HEK293 (cell line): ENCODE results near the gene OGFOD1.
"Not testable (repeated sequence)": the region's sequence is repeated elsewhere in the genome, so short reads cannot be mapped to it uniquely, and the experiment has no call there.

Experiments
- CTCF ChIA-PET: fragments of 350-600 bp; formaldehyde crosslinking; extraction: SDS; loops from one replicate; lab custom pipeline; 2021; ENCODE audit warnings: antibody characterized with exemption; lab: Yijun Ruan, JAX
- POLR2A ChIA-PET: fragments of 300-600 bp; formaldehyde crosslinking; extraction: SDS; loops from one replicate; lab custom pipeline; 2020; ENCODE audit warnings: antibody characterized with exemption, inconsistent platforms; lab: Yijun Ruan, JAX
- H3K27ac ChIP-seq: fragments of 200-500 bp; sonication (Bioruptor generic); 2 replicates; pipeline ENCODE4 v1.5.1; 2014; ENCODE audit warnings: low read depth, low read length, control low read depth, inconsistent platforms; ENCODE audit errors: extremely low read depth
- H3K36me3 ChIP-seq, 2 experiments: fragments of 200-500 bp in 1 of 2; sonication (Bioruptor generic) in 1 of 2; 1 replicate in 1 of 2; 2 replicates in 1 of 2; pipeline ENCODE4 v1.5.1; 2014 to 2017; ENCODE audit warnings: inconsistent platforms in 2 of 2, low read length in 2 of 2; ENCODE audit not compliant: control insufficient read depth in 2 of 2, insufficient read depth in 1 of 2
- H3K4me1 ChIP-seq: fragments of 200-500 bp; sonication (Bioruptor generic); 2 replicates; pipeline ENCODE4 v1.5.1; 2014; ENCODE audit warnings: mild to moderate bottlenecking, low read length, inconsistent platforms; ENCODE audit not compliant: control insufficient read depth, insufficient read depth
- H3K4me3 ChIP-seq: 2 replicates; pipeline ENCODE4 v1.5.1; 2011; ENCODE audit warnings: low read depth, mild to moderate bottlenecking, control low read depth, low read length, moderate library complexity
- H3K9me3 ChIP-seq: fragments of 200-500 bp; sonication (Bioruptor generic); 2 replicates; pipeline ENCODE4 v1.5.1; 2014; ENCODE audit warnings: low read depth, low read length, inconsistent platforms; ENCODE audit not compliant: control insufficient read depth, insufficient read depth
- EGR2 ChIP-seq: fragments of 450-650 bp; formaldehyde crosslinking; IDR thresholded peaks from 2 replicates; pipeline ENCODE4 v1.5.1; 2016; ENCODE audit warnings: low read depth, missing biosample characterization, missing genetic modification characterization
- KLF10 ChIP-seq: fragments of 450-650 bp; IDR thresholded peaks from 2 replicates; pipeline ENCODE4 v1.5.1; 2018; ENCODE audit warnings: missing biosample characterization, mild to moderate bottlenecking, missing genetic modification characterization
- PRDM4 ChIP-seq: fragments of 450-650 bp; formaldehyde crosslinking; IDR thresholded peaks from 2 replicates; pipeline ENCODE4 v1.5.1; 2017; ENCODE audit warnings: missing biosample characterization, missing genetic modification characterization
- RBAK ChIP-seq: fragments of 450-650 bp; formaldehyde crosslinking; IDR thresholded peaks from 2 replicates; pipeline ENCODE4 v1.5.1; 2016; ENCODE audit warnings: missing biosample characterization, missing genetic modification characterization
- SP3 ChIP-seq: fragments of 450-650 bp; formaldehyde crosslinking; IDR thresholded peaks from 2 replicates; pipeline ENCODE4 v1.5.1; 2016; ENCODE audit warnings: missing biosample characterization, missing genetic modification characterization
- WT1 ChIP-seq: fragments of 450-650 bp; formaldehyde crosslinking; IDR thresholded peaks from 2 replicates; pipeline ENCODE4 v1.5.1; 2016; ENCODE audit warnings: missing biosample characterization, missing genetic modification characterization
- ZBTB21 ChIP-seq: fragments of 450-650 bp; formaldehyde crosslinking; IDR thresholded peaks from 2 replicates; pipeline ENCODE4 v1.5.1; 2017; ENCODE audit warnings: missing biosample characterization, missing genetic modification characterization
- ZNF121 ChIP-seq: fragments of 450-650 bp; formaldehyde crosslinking; IDR thresholded peaks from 2 replicates; pipeline ENCODE4 v1.5.1; 2016; ENCODE audit warnings: missing biosample characterization, missing genetic modification characterization
- ZNF350 ChIP-seq: fragments of 450-650 bp; formaldehyde crosslinking; IDR thresholded peaks from 2 replicates; pipeline ENCODE4 v1.5.0; 2017; ENCODE audit warnings: missing biosample characterization, mild to moderate bottlenecking, missing genetic modification characterization
- ZNF391 ChIP-seq: fragments of 450-650 bp; formaldehyde crosslinking; IDR thresholded peaks from 2 replicates; pipeline ENCODE4 v1.5.1; 2016; ENCODE audit warnings: low read depth, missing biosample characterization, missing genetic modification characterization, borderline replicate concordance
- ZNF394 ChIP-seq: fragments of 450-650 bp; formaldehyde crosslinking; IDR thresholded peaks from 2 replicates; pipeline ENCODE4 v1.5.1; 2016; ENCODE audit warnings: missing biosample characterization, missing genetic modification characterization, mild to moderate bottlenecking, moderate library complexity, borderline replicate concordance
- ZNF416 ChIP-seq: fragments of 450-650 bp; formaldehyde crosslinking; IDR thresholded peaks from 2 replicates; pipeline ENCODE4 v1.5.1; 2016; ENCODE audit warnings: missing biosample characterization, missing genetic modification characterization
- ZNF423 ChIP-seq: fragments of 450-650 bp; formaldehyde crosslinking; IDR thresholded peaks from 2 replicates; pipeline ENCODE4 v1.5.1; 2016; ENCODE audit warnings: missing biosample characterization, missing genetic modification characterization
- ZNF548 ChIP-seq: fragments of 450-650 bp; formaldehyde crosslinking; IDR thresholded peaks from 2 replicates; pipeline ENCODE4 v1.5.1; 2016; ENCODE audit warnings: missing biosample characterization, missing genetic modification characterization
- ZNF585B ChIP-seq: fragments of 450-650 bp; formaldehyde crosslinking; IDR thresholded peaks from 2 replicates; pipeline ENCODE4 v1.5.1; 2016; ENCODE audit warnings: missing biosample characterization, missing genetic modification characterization
- ZNF658 ChIP-seq: fragments of 450-650 bp; formaldehyde crosslinking; IDR thresholded peaks from 2 replicates; pipeline ENCODE4; 2016; ENCODE audit warnings: missing biosample characterization, missing genetic modification characterization
- ZNF670 ChIP-seq: fragments of 450-650 bp; formaldehyde crosslinking; IDR thresholded peaks from 2 replicates; pipeline ENCODE4 v1.5.1; 2016; ENCODE audit warnings: missing biosample characterization, missing genetic modification characterization, low read depth
- ZNF747 ChIP-seq: fragments of 450-650 bp; formaldehyde crosslinking; IDR thresholded peaks from 2 replicates; pipeline ENCODE4 v1.5.1; 2016; ENCODE audit warnings: missing biosample characterization, missing genetic modification characterization
- ZNF785 ChIP-seq: fragments of 450-650 bp; formaldehyde crosslinking; IDR thresholded peaks from 2 replicates; pipeline ENCODE4 v1.5.1; 2016; ENCODE audit warnings: missing biosample characterization, missing genetic modification characterization
- ZNF792 ChIP-seq: fragments of 450-650 bp; formaldehyde crosslinking; IDR thresholded peaks from 2 replicates; pipeline ENCODE4 v1.5.1; 2016; ENCODE audit warnings: missing biosample characterization, missing genetic modification characterization
- ZXDB ChIP-seq: fragments of 450-650 bp; formaldehyde crosslinking; IDR thresholded peaks from 2 replicates; pipeline ENCODE4 v1.5.1; 2016; ENCODE audit warnings: missing biosample characterization, missing genetic modification characterization
- TF ChIP-seq, protein P1 (sequence below): fragments of 450-650 bp; formaldehyde crosslinking; IDR thresholded peaks from 2 replicates; pipeline ENCODE4 v1.5.1; 2016; ENCODE audit warnings: missing biosample characterization, missing genetic modification characterization, low read depth
- TF ChIP-seq, protein P2 (sequence below): fragments of 450-650 bp; formaldehyde crosslinking; IDR thresholded peaks from 2 replicates; pipeline ENCODE4 v1.5.0; 2017; ENCODE audit warnings: missing biosample characterization, missing genetic modification characterization, borderline replicate concordance

Gene OGFOD1

DNA sequence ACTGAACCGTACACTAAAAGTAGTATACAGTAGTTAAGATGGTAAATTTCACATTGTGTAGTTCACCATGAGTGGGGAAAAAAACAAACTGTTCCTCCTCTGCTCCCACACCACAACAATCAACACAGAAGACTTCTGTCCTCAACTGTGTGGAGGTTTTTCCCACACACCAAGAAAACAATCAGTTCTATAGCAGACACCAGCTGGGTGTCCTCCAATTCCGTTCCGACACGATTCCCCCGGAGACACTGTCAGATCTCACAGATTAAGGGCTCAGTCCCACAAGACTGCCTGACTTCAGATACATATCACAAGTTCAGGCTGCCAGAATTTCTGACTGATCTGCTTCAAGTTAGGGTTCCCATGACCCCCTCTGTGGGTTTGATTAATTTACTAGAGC is 36.7 kb downstream of the OGFOD1 start:
- no peak for TF ChIP-seq EGR2 (tag by site-specific recombination)
- no peak for TF ChIP-seq ZNF585B (tag by site-specific recombination)
- TF ChIP-seq SP3: no peak
- Histone ChIP-seq H3K27ac (no peak overlapping the region), H3K4me3 (no peak overlapping the region), H3K9me3 (no peaks in the 10 kb centered on the region), H3K4me1 (no peaks in the 10 kb centered on the region), H3K36me3 (peaks cover 9 to 20% of the 10 kb centered on the region in 2 experiments)
- POLR2A ChIA-PET: no interaction called here
- CTCF ChIA-PET: interaction anchor here (0.6 kb wide), 1 partner anchor 380 kb away, joined by 3 read pairs; no protein-coding TSS in a partner anchor

DNA sequence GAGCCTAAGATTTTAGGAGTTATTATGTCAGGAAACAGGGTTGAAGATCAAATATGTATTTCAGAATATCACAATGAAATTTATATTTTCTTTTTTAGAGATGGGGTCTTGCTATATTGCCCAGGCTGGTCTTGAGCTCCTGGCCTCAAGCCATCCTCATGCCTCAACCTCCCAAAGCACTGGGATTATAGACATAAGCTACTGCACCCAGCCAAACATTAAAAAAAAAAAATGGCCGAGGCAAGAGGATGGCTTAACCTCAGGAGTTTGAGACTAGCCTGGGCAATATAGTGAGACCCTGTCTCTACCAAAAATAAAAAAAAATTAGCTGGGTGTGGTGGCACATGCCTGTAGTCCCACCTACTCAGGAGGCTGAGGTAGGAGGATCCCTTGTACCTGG is 37.5 kb downstream of the OGFOD1 start:
- CTCF ChIA-PET, H3K4me1 ChIP-seq, H3K4me3 ChIP-seq, H3K9me3 ChIP-seq, POLR2A ChIA-PET, H3K27ac ChIP-seq: not testable (repeated sequence)
- TF ChIP-seq ZNF121 (tag by site-specific recombination): peak; percentile 97
- peaks cover 9 to 15% of the 10 kb centered on the region in 2 experiments for H3K36me3 ChIP-seq

GRCh38 chr16:56491657-56492261 is 40.4 kb downstream of the OGFOD1 start:
- no peak overlapping the region for H3K27ac ChIP-seq
- H3K4me1 ChIP-seq: no peaks in the 10 kb centered on the region
- H3K36me3 ChIP-seq: peaks cover 0 to 18% of the 10 kb centered on the region in 2 experiments
- no peak overlapping the region for H3K4me3 ChIP-seq
- ChIA-PET CTCF (no interaction called here), POLR2A (no interaction called here)
- no peaks in the 10 kb centered on the region for H3K9me3 ChIP-seq
- TF ChIP-seq ZBTB21 (tag by site-specific recombination) (no peak), ZNF585B (tag by site-specific recombination) (no peak), ZNF394 (tag by site-specific recombination) (no peak), ZNF785 (tag by site-specific recombination) (no peak), KLF10 (no peak), WT1 (tag by site-specific recombination) (no peak), ZNF391 (tag by site-specific recombination) (no peak), ZNF747 (tag by site-specific recombination) (no peak), ZNF548 (tag by site-specific recombination) (no peak), RBAK (tag by site-specific recombination) (no peak), ZNF423 (tag by site-specific recombination) (no peak), ZNF658 (no peak), ZXDB (tag by site-specific recombination) (no peak), PRDM4 (tag by site-specific recombination) (no peak), ZNF350 (tag by site-specific recombination) (no peak), ZNF792 (tag by site-specific recombination) (no peak), ZNF670 (tag by site-specific recombination) (no peak), ZNF416 (tag by site-specific recombination) (no peak)
- TF ChIP-seq, protein P1, sequence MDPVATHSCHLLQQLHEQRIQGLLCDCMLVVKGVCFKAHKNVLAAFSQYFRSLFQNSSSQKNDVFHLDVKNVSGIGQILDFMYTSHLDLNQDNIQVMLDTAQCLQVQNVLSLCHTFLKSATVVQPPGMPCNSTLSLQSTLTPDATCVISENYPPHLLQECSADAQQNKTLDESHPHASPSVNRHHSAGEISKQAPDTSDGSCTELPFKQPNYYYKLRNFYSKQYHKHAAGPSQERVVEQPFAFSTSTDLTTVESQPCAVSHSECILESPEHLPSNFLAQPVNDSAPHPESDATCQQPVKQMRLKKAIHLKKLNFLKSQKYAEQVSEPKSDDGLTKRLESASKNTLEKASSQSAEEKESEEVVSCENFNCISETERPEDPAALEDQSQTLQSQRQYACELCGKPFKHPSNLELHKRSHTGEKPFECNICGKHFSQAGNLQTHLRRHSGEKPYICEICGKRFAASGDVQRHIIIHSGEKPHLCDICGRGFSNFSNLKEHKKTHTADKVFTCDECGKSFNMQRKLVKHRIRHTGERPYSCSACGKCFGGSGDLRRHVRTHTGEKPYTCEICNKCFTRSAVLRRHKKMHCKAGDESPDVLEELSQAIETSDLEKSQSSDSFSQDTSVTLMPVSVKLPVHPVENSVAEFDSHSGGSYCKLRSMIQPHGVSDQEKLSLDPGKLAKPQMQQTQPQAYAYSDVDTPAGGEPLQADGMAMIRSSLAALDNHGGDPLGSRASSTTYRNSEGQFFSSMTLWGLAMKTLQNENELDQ: no peak
- TF ChIP-seq, protein P2, sequence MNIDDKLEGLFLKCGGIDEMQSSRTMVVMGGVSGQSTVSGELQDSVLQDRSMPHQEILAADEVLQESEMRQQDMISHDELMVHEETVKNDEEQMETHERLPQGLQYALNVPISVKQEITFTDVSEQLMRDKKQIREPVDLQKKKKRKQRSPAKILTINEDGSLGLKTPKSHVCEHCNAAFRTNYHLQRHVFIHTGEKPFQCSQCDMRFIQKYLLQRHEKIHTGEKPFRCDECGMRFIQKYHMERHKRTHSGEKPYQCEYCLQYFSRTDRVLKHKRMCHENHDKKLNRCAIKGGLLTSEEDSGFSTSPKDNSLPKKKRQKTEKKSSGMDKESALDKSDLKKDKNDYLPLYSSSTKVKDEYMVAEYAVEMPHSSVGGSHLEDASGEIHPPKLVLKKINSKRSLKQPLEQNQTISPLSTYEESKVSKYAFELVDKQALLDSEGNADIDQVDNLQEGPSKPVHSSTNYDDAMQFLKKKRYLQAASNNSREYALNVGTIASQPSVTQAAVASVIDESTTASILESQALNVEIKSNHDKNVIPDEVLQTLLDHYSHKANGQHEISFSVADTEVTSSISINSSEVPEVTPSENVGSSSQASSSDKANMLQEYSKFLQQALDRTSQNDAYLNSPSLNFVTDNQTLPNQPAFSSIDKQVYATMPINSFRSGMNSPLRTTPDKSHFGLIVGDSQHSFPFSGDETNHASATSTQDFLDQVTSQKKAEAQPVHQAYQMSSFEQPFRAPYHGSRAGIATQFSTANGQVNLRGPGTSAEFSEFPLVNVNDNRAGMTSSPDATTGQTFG (tag by site-specific recombination): no peak
